ENCODE measurements around the gene SHROOM3. TPM values are rescaled to one million over a fixed set of nuclear protein-coding genes. Genes with fewer than 3 reads are reported as not detected.

Gene SHROOM3
- total RNA-seq, 2 experiments from 2014 or later: not detected

DNA sequence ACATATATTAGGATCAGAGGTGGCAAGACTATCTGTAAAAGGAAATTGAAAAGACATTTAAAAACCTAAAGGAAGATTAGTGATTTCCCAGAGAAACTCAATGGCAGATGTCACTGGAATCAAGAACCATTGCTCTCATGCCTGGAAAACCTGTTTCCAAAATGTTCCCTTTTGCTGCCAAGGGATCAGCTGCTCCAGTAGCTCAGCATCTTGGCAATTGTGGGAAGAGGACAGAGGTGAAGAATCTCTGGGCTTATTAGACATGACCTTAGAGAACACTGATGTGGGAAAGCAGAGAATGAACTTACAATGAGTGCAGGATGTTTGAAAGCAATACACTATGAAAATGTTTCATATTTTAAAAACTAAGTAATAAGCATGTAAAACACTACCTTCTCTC lies 98.3 kb downstream of the SHROOM3 start:
- DNase-seq: no peak
- H3K4me1 Mint-ChIP-seq (ENCODE audit: low read depth): no peaks in the 10 kb centered on the region
- ChIA-PET POLR2A (no interaction called here), CTCF (interaction anchor here (0.9 kb wide), 1 partner anchor 10 kb away, joined by 3 read pairs; no protein-coding TSS in a partner anchor)
- H3K9me3 Mint-ChIP-seq (ENCODE audit: insufficient read depth): no peaks in the 10 kb centered on the region
- H3K4me3 Mint-ChIP-seq: no peak overlapping the region
- no peak overlapping the region for H3K27ac Mint-ChIP-seq
- no peaks in the 10 kb centered on the region for H3K36me3 Mint-ChIP-seq (ENCODE audit: low read depth)
- H3K27me3 Mint-ChIP-seq (ENCODE audit: low read depth): peaks cover 5% of the 10 kb centered on the region
- ATAC-seq: no peak

DNA sequence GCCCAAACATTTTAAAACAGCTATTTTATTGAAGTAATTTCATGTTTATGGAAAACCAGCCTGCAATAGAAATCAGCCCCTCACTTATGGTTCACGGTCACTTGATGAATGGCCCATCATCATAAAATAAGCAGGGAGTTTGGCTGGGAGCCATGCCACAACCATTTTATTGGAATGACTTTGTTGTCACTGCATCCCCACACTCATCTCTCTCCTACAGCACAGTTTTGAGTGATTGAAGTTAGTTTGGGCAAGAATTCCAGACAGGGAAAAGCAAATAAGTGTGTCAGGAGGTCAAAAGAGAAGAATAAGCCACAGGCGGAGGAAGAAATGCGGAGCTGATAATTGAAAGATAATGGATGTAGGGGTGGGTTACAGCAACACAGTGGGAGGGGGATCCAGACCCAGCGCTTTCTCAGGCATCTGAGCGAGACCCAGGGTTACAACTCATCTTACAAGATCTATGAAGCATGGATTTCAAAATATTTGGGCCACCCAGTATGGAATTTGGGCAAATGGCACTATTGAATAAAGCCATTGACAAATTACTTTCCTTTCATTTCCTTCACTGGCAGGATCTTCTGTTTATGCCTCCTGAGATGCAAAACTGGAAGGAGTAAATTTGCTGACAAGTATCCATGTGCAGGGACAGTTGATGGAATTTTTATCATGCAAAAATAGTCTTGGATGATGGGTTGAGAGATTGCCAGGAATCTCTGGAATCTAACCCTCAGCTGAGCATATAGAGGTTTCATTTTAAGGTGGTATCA lies 100.8 kb downstream of the SHROOM3 start:
- no peaks in the 10 kb centered on the region for H3K36me3 Mint-ChIP-seq (ENCODE audit: low read depth)
- H3K9me3 Mint-ChIP-seq (ENCODE audit: insufficient read depth): no peaks in the 10 kb centered on the region
- ChIA-PET CTCF (no interaction called here), POLR2A (no interaction called here)
- no peak for DNase-seq
- H3K4me1 Mint-ChIP-seq (ENCODE audit: low read depth): no peaks in the 10 kb centered on the region
- no peak overlapping the region for H3K27ac Mint-ChIP-seq
- H3K27me3 Mint-ChIP-seq (ENCODE audit: low read depth): peaks cover 5% of the 10 kb centered on the region
- no peak overlapping the region for H3K4me3 Mint-ChIP-seq
- ATAC-seq: no peak

DNA sequence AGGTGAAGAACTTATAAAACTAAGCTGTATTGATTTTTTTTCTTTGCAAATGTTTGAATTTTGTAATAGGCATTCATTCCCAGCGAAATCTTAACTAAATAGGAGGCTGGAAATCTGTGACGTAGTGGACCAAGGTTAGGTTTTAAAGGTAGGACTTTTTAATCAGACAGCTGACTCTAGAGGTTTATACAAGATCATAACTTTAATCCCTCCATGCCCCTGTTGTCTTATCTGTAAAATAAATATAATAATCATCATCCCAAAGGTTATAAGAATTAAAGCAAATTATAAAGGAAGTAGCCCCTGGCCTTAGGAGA lies 101.3 kb downstream of the SHROOM3 start:
- Mint-ChIP-seq H3K36me3 (ENCODE audit: low read depth) (no peaks in the 10 kb centered on the region), H3K4me3 (no peak overlapping the region), H3K4me1 (ENCODE audit: low read depth) (no peaks in the 10 kb centered on the region), H3K27me3 (ENCODE audit: low read depth) (peaks cover 5% of the 10 kb centered on the region), H3K27ac (no peak overlapping the region), H3K9me3 (ENCODE audit: insufficient read depth) (no peaks in the 10 kb centered on the region)
- ChIA-PET CTCF (no interaction called here), POLR2A (no interaction called here)
- no peak for ATAC-seq
- no peak for DNase-seq

DNA sequence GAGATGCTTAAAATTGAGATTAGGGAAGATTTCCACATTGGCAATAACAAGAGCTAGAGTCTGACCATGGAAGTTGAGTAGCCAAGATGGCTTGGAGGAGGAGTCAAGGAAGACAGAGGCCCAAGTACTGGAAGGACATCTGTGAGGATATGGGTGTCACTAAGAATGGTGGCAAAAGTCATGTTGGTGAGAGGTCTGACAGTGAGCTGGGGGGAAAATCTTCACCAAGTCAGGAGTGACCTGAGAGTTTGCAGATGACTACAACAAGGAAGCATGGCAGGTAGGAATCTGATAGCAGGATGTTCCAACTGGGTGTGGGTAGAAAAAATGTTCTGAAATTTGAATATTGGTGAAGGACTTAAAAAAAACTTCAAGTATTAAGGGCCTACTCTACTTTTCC lies 103.3 kb downstream of the SHROOM3 start:
- no peaks in the 10 kb centered on the region for H3K27me3 Mint-ChIP-seq (ENCODE audit: low read depth)
- H3K4me3 Mint-ChIP-seq: no peak overlapping the region
- ATAC-seq: no peak
- no peaks in the 10 kb centered on the region for H3K4me1 Mint-ChIP-seq (ENCODE audit: low read depth)
- H3K27ac Mint-ChIP-seq: no peak overlapping the region
- no peaks in the 10 kb centered on the region for H3K9me3 Mint-ChIP-seq (ENCODE audit: insufficient read depth)
- ChIA-PET POLR2A (no interaction called here), CTCF (interaction anchor here (1.2 kb wide), 1 partner anchor 34 kb away, joined by 3 read pairs; no protein-coding TSS in a partner anchor)
- H3K36me3 Mint-ChIP-seq (ENCODE audit: low read depth): peaks cover 2% of the 10 kb centered on the region
- no peak for DNase-seq

DNA sequence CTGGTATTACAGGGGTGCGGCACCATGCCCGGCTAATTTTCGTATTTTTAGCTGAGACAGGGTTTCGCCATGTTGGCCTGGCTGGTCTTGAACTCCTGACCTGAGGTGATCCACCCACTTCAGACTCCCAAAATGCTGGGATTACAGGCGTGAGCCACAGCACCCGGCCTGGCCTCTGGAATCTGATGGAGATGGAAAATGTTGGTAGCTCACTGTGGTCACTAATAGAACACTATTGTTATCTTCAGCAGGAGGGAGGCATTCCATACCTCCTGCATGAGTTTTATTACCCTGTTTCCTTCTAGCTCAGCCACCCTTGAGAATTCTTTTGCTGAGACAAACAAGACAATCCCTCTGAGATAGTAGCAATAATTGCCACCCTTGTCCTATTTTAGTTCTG lies 105.0 kb downstream of the SHROOM3 start:
- no peaks in the 10 kb centered on the region for H3K27me3 Mint-ChIP-seq (ENCODE audit: low read depth)
- ChIA-PET CTCF (no interaction called here), POLR2A (no interaction called here)
- H3K4me1 Mint-ChIP-seq (ENCODE audit: low read depth): peaks cover 11% of the 10 kb centered on the region
- no peaks in the 10 kb centered on the region for H3K9me3 Mint-ChIP-seq (ENCODE audit: insufficient read depth)
- DNase-seq (no peak), ATAC-seq (no peak)
- no peak overlapping the region for H3K27ac Mint-ChIP-seq
- H3K36me3 Mint-ChIP-seq (ENCODE audit: low read depth): peaks cover 2% of the 10 kb centered on the region
- no peak overlapping the region for H3K4me3 Mint-ChIP-seq

DNA sequence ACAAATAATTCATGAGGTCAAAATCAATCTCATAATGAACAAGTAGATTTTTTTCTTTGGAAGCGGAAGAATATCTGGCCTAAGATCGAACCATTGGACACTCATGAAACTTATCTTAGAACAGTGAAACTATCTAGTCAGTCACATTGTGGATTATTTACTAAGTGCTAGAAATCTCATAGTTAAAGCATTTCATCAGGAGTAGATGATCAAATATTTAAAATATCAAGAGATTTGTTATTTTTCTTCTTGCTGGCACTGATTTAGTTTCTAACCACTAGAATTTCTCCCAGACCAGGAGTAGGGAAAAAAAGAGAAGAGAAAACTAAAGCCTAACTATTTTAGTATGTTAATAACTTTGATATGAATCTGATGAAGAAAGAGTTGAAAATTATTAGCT lies 105.5 kb downstream of the SHROOM3 start:
- Mint-ChIP-seq H3K36me3 (ENCODE audit: low read depth) (peaks cover 2% of the 10 kb centered on the region), H3K27ac (no peak overlapping the region), H3K4me3 (no peak overlapping the region), H3K27me3 (ENCODE audit: low read depth) (no peaks in the 10 kb centered on the region), H3K4me1 (ENCODE audit: low read depth) (peaks cover 16% of the 10 kb centered on the region), H3K9me3 (ENCODE audit: insufficient read depth) (no peaks in the 10 kb centered on the region)
- POLR2A ChIA-PET: no interaction called here
- CTCF ChIA-PET: no interaction called here
- ATAC-seq: no peak
- DNase-seq: no peak

DNA sequence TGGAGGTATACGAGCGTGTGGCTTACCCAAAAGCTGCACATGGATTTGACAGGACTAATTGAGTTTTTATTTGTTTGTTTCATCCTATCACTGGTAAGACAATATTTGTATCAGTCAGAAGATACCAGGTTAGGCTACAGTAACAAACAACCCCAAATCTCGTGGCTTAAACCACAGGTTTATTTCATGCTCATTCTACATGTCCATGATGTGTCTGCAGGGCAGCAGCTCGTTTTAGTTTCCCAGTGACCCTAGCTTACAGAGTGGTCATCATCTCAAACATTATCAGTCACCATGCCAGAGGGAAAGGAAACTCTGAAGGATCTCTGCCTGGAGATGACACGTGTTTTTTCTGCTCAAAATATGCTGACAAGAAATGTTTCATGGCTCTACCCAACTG lies 108.3 kb downstream of the SHROOM3 start:
- ChIA-PET CTCF (no interaction called here), POLR2A (no interaction called here)
- no peak overlapping the region for H3K27ac Mint-ChIP-seq
- peaks cover 2% of the 10 kb centered on the region for H3K36me3 Mint-ChIP-seq (ENCODE audit: low read depth)
- ATAC-seq (no peak), DNase-seq (no peak)
- peaks cover 19% of the 10 kb centered on the region for H3K4me1 Mint-ChIP-seq (ENCODE audit: low read depth)
- H3K4me3 Mint-ChIP-seq: no peak overlapping the region
- no peaks in the 10 kb centered on the region for H3K27me3 Mint-ChIP-seq (ENCODE audit: low read depth)
- no peaks in the 10 kb centered on the region for H3K9me3 Mint-ChIP-seq (ENCODE audit: insufficient read depth)

DNA sequence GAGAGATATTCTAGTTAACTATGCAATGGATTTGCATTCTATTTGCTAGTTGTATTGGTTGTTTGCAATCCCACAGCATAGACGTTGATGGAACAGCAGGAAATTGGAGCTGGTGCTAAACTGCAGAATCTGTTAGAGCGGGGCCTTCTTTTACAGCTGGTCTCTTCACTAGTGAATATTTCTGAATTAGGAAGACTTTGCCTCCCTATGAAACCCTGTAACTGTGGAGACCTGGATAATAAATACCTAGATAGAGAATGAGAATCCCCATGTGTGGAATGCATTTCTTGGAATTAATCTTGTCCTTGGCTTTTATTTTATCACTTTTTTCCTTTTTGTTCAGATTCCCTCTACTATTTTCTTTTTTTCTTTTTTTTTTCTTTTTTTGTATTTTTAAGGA lies 109.7 kb downstream of the SHROOM3 start:
- H3K36me3 Mint-ChIP-seq (ENCODE audit: low read depth): peaks cover 2% of the 10 kb centered on the region
- H3K27ac Mint-ChIP-seq: no peak overlapping the region
- ChIA-PET POLR2A (no interaction called here), CTCF (no interaction called here)
- ATAC-seq (no peak), DNase-seq (no peak)
- no peaks in the 10 kb centered on the region for H3K27me3 Mint-ChIP-seq (ENCODE audit: low read depth)
- H3K9me3 Mint-ChIP-seq (ENCODE audit: insufficient read depth): no peaks in the 10 kb centered on the region
- H3K4me3 Mint-ChIP-seq: no peak overlapping the region
- H3K4me1 Mint-ChIP-seq (ENCODE audit: low read depth): peaks cover 19% of the 10 kb centered on the region

DNA sequence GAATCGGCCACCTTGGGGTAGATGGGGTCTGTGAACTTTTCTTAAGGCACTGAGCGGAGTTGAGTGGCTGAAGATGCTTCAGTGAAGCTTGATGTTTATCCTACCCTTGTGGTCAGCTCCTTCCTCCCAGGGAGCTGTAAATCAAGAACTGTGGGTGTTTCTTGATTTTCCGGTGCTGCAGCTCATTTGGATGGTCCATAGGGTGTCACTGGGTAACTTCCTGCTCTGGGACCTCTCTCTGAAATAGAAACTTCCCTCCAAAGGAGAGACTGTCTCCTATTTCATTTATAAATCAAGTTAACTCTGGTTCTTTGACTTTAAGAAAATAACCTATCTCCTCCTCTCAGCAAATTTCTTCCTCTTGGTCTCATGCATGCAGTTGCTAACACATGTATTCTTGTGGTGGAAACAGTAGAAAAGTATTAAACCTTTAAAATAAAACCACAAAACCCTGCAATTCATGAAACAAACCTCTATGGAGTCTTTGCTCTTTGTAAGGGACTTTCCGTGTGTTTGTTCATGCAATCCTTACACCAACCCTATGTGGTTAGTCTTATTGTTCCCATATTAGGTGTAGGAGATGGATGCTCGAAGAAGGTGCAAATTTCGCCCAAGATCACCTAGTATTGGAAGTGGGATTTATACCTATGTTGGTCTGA lies 110.3 kb downstream of the SHROOM3 start:
- Mint-ChIP-seq H3K4me3 (no peak overlapping the region), H3K9me3 (ENCODE audit: insufficient read depth) (no peaks in the 10 kb centered on the region), H3K4me1 (ENCODE audit: low read depth) (peaks cover 19% of the 10 kb centered on the region), H3K27me3 (ENCODE audit: low read depth) (peaks cover 2% of the 10 kb centered on the region), H3K36me3 (ENCODE audit: low read depth) (peaks cover 2% of the 10 kb centered on the region), H3K27ac (no peak overlapping the region)
- peak; percentile 44 for ATAC-seq
- CTCF ChIA-PET: no interaction called here
- DNase-seq: peak; percentile 22
- POLR2A ChIA-PET: no interaction called here

DNA sequence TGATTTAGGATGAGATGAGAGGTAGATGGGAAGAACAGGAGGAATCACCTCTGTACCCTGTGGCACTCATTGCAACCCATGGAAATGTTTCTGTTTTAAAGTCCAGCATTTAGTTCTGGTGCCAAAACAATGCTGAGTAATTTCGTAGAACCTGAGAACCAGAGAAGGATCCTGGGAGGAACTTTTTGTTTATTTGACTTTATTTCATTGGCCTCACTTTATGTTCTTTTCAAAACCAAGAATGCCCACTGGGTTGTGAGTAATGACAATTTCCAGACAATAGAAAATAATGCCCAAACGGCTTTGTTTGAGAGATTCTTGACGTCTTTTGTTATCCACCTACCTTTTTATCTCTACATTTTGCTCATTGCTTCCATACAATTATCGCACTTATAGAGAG lies 111.3 kb downstream of the SHROOM3 start:
- H3K27ac Mint-ChIP-seq: no peak overlapping the region

DNA sequence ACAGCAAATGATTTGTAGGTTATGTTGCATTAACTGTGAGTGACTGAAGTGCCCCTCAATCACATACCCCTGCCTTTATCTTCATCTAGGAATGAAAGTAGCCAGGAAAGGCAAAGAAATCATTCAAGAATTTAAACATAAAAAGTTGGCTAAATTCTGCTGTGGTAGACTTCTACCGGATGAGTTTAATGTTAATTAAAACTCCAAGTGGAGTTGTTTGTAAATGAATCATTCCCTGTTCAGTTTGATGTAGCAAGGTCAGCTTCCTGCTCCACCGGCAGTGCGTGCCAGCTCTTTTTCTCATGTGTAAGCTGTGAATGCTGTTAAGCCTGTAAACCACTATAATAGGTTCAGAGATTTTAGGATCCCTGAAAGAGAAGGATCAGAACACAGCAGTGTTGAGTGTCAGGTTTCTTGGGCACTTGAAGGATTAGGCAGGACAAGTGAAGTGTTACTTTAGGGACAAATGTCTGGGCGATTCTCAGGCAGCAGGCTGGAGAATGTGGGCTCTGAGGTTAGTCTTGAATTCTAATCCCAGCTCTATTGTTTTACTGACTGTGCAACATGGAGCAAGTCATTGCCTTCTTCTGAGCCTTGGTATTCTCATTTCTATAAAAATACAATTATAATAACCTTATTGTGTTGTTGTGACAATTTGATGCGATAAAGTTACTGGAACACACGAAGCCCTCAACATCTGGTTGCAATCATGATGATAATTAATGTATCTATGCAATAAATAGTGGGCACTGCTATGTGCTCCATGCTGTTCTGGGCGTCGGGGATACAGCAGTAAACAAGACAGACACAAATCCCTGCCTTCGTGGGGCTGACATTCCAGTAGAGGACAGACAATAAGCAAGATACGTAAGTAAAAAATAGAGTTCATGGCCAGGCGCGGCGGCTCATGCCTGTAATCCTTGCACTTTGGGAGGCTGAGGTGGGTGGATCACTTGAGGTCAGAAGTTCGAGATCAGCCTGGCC lies 112.0 kb downstream of the SHROOM3 start:
- ChIA-PET CTCF (no interaction called here), POLR2A (no interaction called here)
- peaks cover 19% of the 10 kb centered on the region for H3K4me1 Mint-ChIP-seq (ENCODE audit: low read depth)

More for the DNA sequence above, 111.3 kb downstream of the SHROOM3 start:
- POLR2A ChIA-PET: no interaction called here
- peaks cover 19% of the 10 kb centered on the region for H3K4me1 Mint-ChIP-seq (ENCODE audit: low read depth)
- peaks cover 3% of the 10 kb centered on the region for H3K27me3 Mint-ChIP-seq (ENCODE audit: low read depth)
- CTCF ChIA-PET: no interaction called here
- H3K9me3 Mint-ChIP-seq (ENCODE audit: insufficient read depth): no peaks in the 10 kb centered on the region
- no peak overlapping the region for H3K4me3 Mint-ChIP-seq
- peaks cover 2% of the 10 kb centered on the region for H3K36me3 Mint-ChIP-seq (ENCODE audit: low read depth)
- ATAC-seq: no peak
- DNase-seq: no peak

DNA sequence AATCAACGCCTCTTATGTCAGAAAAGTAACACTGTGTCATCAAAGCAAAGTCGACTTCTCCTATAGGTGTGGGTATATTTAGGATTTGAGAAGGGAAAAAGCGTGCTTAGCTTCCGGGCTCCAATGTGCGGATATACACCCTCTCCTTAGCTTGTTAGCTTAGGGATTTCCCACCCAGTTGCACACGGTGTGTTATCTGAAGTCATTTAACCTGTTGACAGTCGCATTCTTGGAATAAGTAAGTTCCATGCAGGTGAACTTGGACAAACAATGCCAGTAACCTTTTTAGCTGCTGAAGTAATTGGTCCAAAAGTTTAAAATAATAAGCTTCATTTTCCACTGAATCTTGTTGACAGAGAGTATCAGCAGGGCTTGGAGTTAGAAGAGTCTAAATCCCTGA lies 113.7 kb downstream of the SHROOM3 start:
- H3K36me3 Mint-ChIP-seq (ENCODE audit: low read depth): no peaks in the 10 kb centered on the region
- no peak overlapping the region for H3K27ac Mint-ChIP-seq
- ATAC-seq (no peak), DNase-seq (no peak)
- peaks cover 17% of the 10 kb centered on the region for H3K4me1 Mint-ChIP-seq (ENCODE audit: low read depth)
- no peaks in the 10 kb centered on the region for H3K9me3 Mint-ChIP-seq (ENCODE audit: insufficient read depth)
- POLR2A ChIA-PET: no interaction called here
- no peak overlapping the region for H3K4me3 Mint-ChIP-seq
- CTCF ChIA-PET: no interaction called here
- peaks cover 3% of the 10 kb centered on the region for H3K27me3 Mint-ChIP-seq (ENCODE audit: low read depth)

More for the DNA sequence above, 112.0 kb downstream of the SHROOM3 start:
- peaks cover 2% of the 10 kb centered on the region for H3K36me3 Mint-ChIP-seq (ENCODE audit: low read depth)
- H3K9me3 Mint-ChIP-seq (ENCODE audit: insufficient read depth): no peaks in the 10 kb centered on the region
- no peak for DNase-seq
- H3K27ac Mint-ChIP-seq: no peak overlapping the region
- peaks cover 3% of the 10 kb centered on the region for H3K27me3 Mint-ChIP-seq (ENCODE audit: low read depth)
- ATAC-seq: no peak
- no peak overlapping the region for H3K4me3 Mint-ChIP-seq
